Measurements from ENCODE around the gene PYGL. TPM values are rescaled to one million over a fixed set of nuclear protein-coding genes. Genes with fewer than 3 reads are reported as not detected.

PYGL gene
- total and polyA plus RNA-seq, 10 donors, result 14.1 to 302 (median 101) TPM

DNA sequence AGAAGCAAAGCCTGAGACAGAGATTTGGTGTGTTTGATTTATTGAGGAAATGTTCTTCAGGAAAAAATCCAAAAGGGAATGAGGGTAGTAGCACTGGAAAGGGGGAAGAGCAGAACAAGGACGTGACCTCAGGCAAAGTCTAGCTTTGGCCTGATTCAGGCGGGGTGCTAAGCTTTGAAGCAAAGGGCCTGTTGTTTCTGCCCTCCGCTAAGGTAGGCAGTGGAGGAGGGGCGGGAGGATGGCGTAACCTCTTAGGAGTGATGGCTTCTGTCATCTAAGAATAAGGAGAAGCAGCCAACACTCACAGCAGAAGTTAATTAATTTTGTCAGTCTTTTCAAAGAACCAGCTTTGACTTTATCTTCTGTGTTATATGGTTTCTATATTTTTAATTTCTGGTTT lies 52.0 kb downstream of the PYGL start:
- no peak for DNase-seq
- Histone ChIP-seq H3K9me3 (no peaks in the 10 kb centered on the region), H3K4me3 (no peak overlapping the region), H3K36me3 (no peaks in the 10 kb centered on the region), H3K27me3 (replicated peaks in 1 of 7) (no peaks in the 10 kb centered on the region), H3K4me1 (no peaks in the 10 kb centered on the region), H3K27ac (no peak overlapping the region)
- intact Hi-C loops (cut with DNase I; ENCODE audit: low total_unique reads), result no loop called here
- no peak for TF ChIP-seq POLR2AphosphoS5 (IDR thresholded peaks at IDR 0.05)
- TF ChIP-seq, protein P1, sequence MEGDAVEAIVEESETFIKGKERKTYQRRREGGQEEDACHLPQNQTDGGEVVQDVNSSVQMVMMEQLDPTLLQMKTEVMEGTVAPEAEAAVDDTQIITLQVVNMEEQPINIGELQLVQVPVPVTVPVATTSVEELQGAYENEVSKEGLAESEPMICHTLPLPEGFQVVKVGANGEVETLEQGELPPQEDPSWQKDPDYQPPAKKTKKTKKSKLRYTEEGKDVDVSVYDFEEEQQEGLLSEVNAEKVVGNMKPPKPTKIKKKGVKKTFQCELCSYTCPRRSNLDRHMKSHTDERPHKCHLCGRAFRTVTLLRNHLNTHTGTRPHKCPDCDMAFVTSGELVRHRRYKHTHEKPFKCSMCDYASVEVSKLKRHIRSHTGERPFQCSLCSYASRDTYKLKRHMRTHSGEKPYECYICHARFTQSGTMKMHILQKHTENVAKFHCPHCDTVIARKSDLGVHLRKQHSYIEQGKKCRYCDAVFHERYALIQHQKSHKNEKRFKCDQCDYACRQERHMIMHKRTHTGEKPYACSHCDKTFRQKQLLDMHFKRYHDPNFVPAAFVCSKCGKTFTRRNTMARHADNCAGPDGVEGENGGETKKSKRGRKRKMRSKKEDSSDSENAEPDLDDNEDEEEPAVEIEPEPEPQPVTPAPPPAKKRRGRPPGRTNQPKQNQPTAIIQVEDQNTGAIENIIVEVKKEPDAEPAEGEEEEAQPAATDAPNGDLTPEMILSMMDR (IDR thresholded peaks at IDR 0.05 in 8 of 11, conservative IDR thresholded peaks at IDR 0.05 in 3 of 11), result no peak
- no peak for TF ChIP-seq POLR2A (IDR thresholded peaks at IDR 0.05)
- WGBS, 5 donors, result 75 to 83% (median 76%) methylated on average over 5 of the region's 5 CpGs

DNA sequence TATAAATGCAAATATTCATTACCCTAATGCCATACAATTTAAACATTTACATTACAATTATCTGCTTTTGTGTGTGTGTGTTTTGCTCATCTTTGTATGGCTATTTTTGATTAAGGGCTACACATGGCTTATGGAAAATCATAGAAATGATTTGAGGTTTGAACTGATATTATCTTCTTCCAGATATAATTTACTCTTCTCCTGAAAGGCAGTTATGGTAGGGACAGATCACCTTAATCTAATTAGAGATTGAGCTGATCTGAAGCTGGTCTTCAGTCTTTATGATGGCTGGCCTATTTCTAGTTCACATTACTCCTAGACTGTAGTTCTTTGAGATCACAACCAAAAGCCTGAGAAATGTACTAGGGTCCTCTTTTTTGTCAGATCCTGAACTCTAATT lies 56.8 kb downstream of the PYGL start:
- no peaks in the 10 kb centered on the region for H3K4me1 ChIP-seq
- no peaks in the 10 kb centered on the region for H3K36me3 ChIP-seq
- no peak overlapping the region for H3K4me3 ChIP-seq
- H3K27me3 ChIP-seq (replicated peaks in 1 of 7), result peaks cover 0 to 9% (median 0%) of the 10 kb centered on the region in 7 donors
- no peak for DNase-seq
- TF ChIP-seq, protein P1 (IDR thresholded peaks at IDR 0.05 in 8 of 11, conservative IDR thresholded peaks at IDR 0.05 in 3 of 11), result no peak
- no peak for TF ChIP-seq POLR2AphosphoS5 (IDR thresholded peaks at IDR 0.05)
- TF ChIP-seq POLR2A (IDR thresholded peaks at IDR 0.05), result no peak
- H3K27ac ChIP-seq, result no peak overlapping the region
- intact Hi-C loops (cut with DNase I; ENCODE audit: low total_unique reads), result no loop called here
- H3K9me3 ChIP-seq, result no peaks in the 10 kb centered on the region

DNA sequence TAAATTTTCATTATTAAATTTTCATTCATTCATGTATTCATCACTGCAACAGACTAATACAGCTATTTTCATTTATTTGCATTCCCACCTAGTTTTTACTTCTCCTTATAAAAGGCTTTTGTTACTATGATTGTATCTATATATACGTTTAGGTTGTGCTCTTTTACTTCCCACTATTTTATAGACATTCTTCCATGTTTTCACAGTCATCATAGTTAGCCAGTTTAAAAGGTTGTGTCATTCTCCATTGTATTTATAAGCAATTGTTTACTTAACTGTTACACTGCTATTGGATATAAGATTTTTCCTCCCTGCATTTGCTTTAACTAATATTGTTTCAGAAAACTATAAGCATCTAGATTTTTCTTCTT lies 60.5 kb downstream of the PYGL start:
- TF ChIP-seq POLR2A (IDR thresholded peaks at IDR 0.05), result no peak
- TF ChIP-seq, protein P1 (IDR thresholded peaks at IDR 0.05 in 8 of 11, conservative IDR thresholded peaks at IDR 0.05 in 3 of 11), result no peak
- TF ChIP-seq POLR2AphosphoS5 (IDR thresholded peaks at IDR 0.05), result no peak
- Histone ChIP-seq H3K27me3 (replicated peaks in 1 of 7) (peaks cover 0 to 9% (median 0%) of the 10 kb centered on the region in 7 donors), H3K27ac (no peak overlapping the region), H3K4me3 (no peak overlapping the region), H3K36me3 (no peaks in the 10 kb centered on the region), H3K4me1 (no peaks in the 10 kb centered on the region), H3K9me3 (no peaks in the 10 kb centered on the region)
- no peak for DNase-seq
- intact Hi-C loops (cut with DNase I; ENCODE audit: low total_unique reads), result no loop called here
- WGBS, 5 donors, result 59 to 81% (median 73%) methylated on average over 1 of the region's 1 CpG

DNA sequence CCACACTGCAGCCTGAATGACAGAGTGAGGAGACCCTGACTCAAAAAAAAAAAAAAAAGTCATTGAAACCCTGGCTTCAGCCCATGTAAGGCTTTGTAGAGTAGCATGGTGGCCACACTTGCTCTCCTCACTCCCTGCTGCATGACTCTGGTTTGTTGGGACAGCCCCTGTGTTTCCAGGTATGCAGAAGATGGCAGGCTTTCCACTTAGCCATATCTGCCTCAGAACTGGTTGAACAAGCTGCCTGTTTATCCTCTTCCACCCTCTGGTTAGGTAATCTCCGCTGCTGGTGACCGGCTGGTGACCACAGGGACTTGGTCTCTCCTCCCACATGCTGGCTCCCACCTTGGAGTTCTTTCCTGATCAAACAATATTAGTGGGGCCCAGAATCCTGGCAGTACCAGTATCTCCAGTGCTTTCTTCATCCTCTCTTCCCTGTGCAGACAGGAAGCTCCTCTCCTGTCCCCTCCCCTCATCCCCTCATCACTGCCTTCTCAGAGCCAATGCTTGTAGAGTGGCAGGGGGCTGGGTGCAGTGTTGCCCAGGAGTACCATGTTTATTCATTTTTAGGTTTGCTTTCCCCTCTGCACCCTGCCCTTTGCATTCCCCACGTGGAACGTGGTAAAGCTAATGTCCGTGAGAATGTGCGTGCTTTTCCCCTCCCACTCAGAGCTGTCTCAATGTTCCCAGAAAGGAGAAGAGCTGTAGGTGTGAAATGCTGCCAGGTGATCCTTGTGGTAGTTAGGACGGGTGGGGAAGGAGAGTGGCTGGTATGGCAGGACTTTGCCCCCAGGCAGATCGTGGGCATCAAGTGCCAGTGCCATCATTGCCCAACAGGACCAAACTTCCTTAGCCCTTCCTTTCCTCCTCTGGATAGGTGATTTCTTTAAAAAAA lies 61.1 kb downstream of the PYGL start:
- Histone ChIP-seq H3K9me3 (no peaks in the 10 kb centered on the region), H3K27ac (no peak overlapping the region), H3K4me1 (no peaks in the 10 kb centered on the region), H3K4me3 (no peak overlapping the region), H3K36me3 (no peaks in the 10 kb centered on the region), H3K27me3 (replicated peaks in 1 of 7) (peaks cover 0 to 9% (median 0%) of the 10 kb centered on the region in 7 donors)
- TF ChIP-seq, protein P1 (IDR thresholded peaks at IDR 0.05 in 8 of 11, conservative IDR thresholded peaks at IDR 0.05 in 3 of 11), result no peak
- TF ChIP-seq POLR2AphosphoS5 (IDR thresholded peaks at IDR 0.05), result no peak
- no peak for TF ChIP-seq POLR2A (IDR thresholded peaks at IDR 0.05)
- DNase-seq, result no peak
- intact Hi-C loops (cut with DNase I; ENCODE audit: low total_unique reads), result no loop called here
- WGBS, 5 donors, result 71 to 88% (median 79%) methylated on average over 8 of the region's 8 CpGs
